K562 (cell line): Measurements from ENCODE around the gene CDH8. TPM values are rescaled to one million over a fixed set of nuclear protein-coding genes. Genes with fewer than 3 reads are reported as not detected.

Source experiments
- ATAC-seq: fragments of 200-7000 bp; cut with Tn5 transposase; 3 replicates; pipeline ENCODE4 v1.9.1; 2020; ENCODE audit warnings: moderate library complexity
- BruUV-seq: library from RNA; stranded (reverse); fragments of 400-500 nt; replicated peaks from 2 replicates; lab custom pipeline; 2021; lab: Mats Ljungman, UMichigan
- CTCF ChIA-PET: fragments of 300-600 bp; formaldehyde crosslinking; extraction: SDS; loops from one replicate; lab custom pipeline; 2021; ENCODE audit warnings: low intra/inter-chr PET ratio; lab: Yijun Ruan, JAX
- POLR2A ChIA-PET: fragments of 300-600, 350-650 bp; sonication (Branson Sonifier 250); formaldehyde crosslinking; extraction: SDS; loops from one replicate; lab custom pipeline; 2021; ENCODE audit warnings: antibody characterized with exemption, inconsistent platforms; lab: Yijun Ruan, JAX
- DNase-seq, 4 experiments: peaks; one replicate each; pipeline versions ENCODE4 v3.0.0 to v3.0.0-alpha.2; 2011 to 2018; ENCODE audit warnings: low spot score in 3 of 4, mixed read lengths in 3 of 4; ENCODE audit errors: extremely low read depth in 1 of 4
- FAIRE-seq: peaks from 2 replicates; lab custom pipeline; 2011; peaks lifted over from hg19 to GRCh38; lab: Jason Lieb, UNC
- H2AFZ ChIP-seq: 2 replicates; pipeline ENCODE4 v1.6.0; 2011; ENCODE audit warnings: low read depth, low read length, control low read depth, inconsistent platforms
- H3K27ac ChIP-seq: fragments of 200-600 bp; 3 replicates; pipeline ENCODE4 v1.8.0; 2011; ENCODE audit warnings: low read depth, mild to moderate bottlenecking, control low read depth, inconsistent platforms, low read length, moderate library complexity, mixed read lengths; ENCODE audit errors: extremely low read depth
- H3K27me3 ChIP-seq, 2 experiments: fragments of 300-600 bp in 1 of 2; 2 replicates in 1 of 2; 3 replicates in 1 of 2; pipeline versions ENCODE4 v1.6.0 to v1.8.0; 2011; ENCODE audit warnings: inconsistent platforms in 2 of 2, low read length in 2 of 2, mild to moderate bottlenecking in 1 of 2, mixed read lengths in 1 of 2, moderate library complexity in 1 of 2; ENCODE audit not compliant: control insufficient read depth in 2 of 2, insufficient read depth in 2 of 2
- H3K36me3 ChIP-seq: fragments of 300-600 bp; 3 replicates; pipeline ENCODE4 v1.8.0; 2011; ENCODE audit warnings: mild to moderate bottlenecking, low read length, inconsistent platforms; ENCODE audit not compliant: control insufficient read depth, insufficient read depth
- H3K4me1 ChIP-seq, 2 experiments: fragments of 200-600 bp in 1 of 2; replicated peaks in 1 of 2; 2 replicates in 1 of 2; 3 replicates in 1 of 2; pipeline versions ENCODE4 v1.5.1 to v1.8.0; 2011; ENCODE audit warnings: inconsistent platforms in 2 of 2, low read length in 2 of 2, mild to moderate bottlenecking in 1 of 2, mixed read lengths in 1 of 2, moderate library complexity in 1 of 2; ENCODE audit not compliant: control insufficient read depth in 2 of 2, insufficient read depth in 2 of 2
- H3K4me2 ChIP-seq: 2 replicates; pipeline ENCODE4 v1.6.1; 2011; ENCODE audit warnings: low read length, control low read depth, inconsistent platforms, mixed read lengths; ENCODE audit not compliant: insufficient read depth
- H3K4me3 ChIP-seq: fragments of 200-600 bp; sonication (generic), shearing (Covaris generic); 2 replicates; pipeline ENCODE4 v1.5.1; 2016; ENCODE audit warnings: control low read depth, inconsistent platforms
- H3K79me2 ChIP-seq: fragments of 200-600 bp; 3 replicates; pipeline ENCODE4 v1.8.0; 2011; ENCODE audit warnings: low read length, inconsistent platforms; ENCODE audit not compliant: control insufficient read depth, insufficient read depth
- H3K9ac ChIP-seq, 2 experiments: 2 replicates each; pipeline versions ENCODE4 v1.6.0 to v1.6.1; 2011; ENCODE audit warnings: low read depth in 2 of 2, low read length in 2 of 2, control low read depth in 1 of 2, inconsistent platforms in 1 of 2, mild to moderate bottlenecking in 1 of 2, mixed read lengths in 1 of 2; ENCODE audit not compliant: insufficient read depth in 1 of 2
- H3K9me1 ChIP-seq: one replicate; pipeline ENCODE4 v1.6.0; 2011; ENCODE audit warnings: inconsistent platforms, mild to moderate bottlenecking, low read length, moderate library complexity; ENCODE audit not compliant: control insufficient read depth, insufficient read depth
- H3K9me3 ChIP-seq: replicated peaks from 2 replicates; pipeline ENCODE4 v1.5.1; 2011; ENCODE audit warnings: low read depth, low read length, inconsistent platforms; ENCODE audit not compliant: control insufficient read depth, insufficient read depth
- H4K20me1 ChIP-seq: replicated peaks from 2 replicates; pipeline ENCODE4 v1.6.1; 2011; ENCODE audit warnings: low read length, inconsistent platforms, mixed read lengths; ENCODE audit not compliant: control insufficient read depth, insufficient read depth
- C11orf30 ChIP-seq: fragments of 450-650 bp; IDR thresholded peaks from 2 replicates; pipeline ENCODE4 v1.6.1; 2016; ENCODE audit warnings: low read depth, mild to moderate bottlenecking
- GATAD2B ChIP-seq: fragments of 450-650 bp; IDR thresholded peaks from 2 replicates; pipeline ENCODE4 v1.6.1; 2017; ENCODE audit warnings: mild to moderate bottlenecking, borderline replicate concordance
- HNRNPLL ChIP-seq: fragments of 200-400 bp; formaldehyde crosslinking; IDR thresholded peaks from 2 replicates; pipeline ENCODE4 v1.6.1; 2017; ENCODE audit warnings: low read length, low read depth, mild to moderate bottlenecking; ENCODE audit not compliant: poor library complexity, severe bottlenecking
- MAFF ChIP-seq: IDR thresholded peaks from 2 replicates; pipeline ENCODE4 v1.6.1; 2012; ENCODE audit warnings: low read length, improper control_type of control experiment
- MAFG ChIP-seq: fragments of 450-650 bp; conservative IDR thresholded peaks from 2 replicates; pipeline ENCODE4 v1.6.1; 2016; ENCODE audit warnings: missing genetic modification characterization, missing compliant biosample characterization
- MAFK ChIP-seq: IDR thresholded peaks from 2 replicates; pipeline ENCODE4 v1.6.1; 2011; ENCODE audit warnings: low read length, improper control_type of control experiment
- MEF2D ChIP-seq: conservative IDR thresholded peaks from 2 replicates; pipeline ENCODE4 v1.6.1; 2016; ENCODE audit warnings: low read depth, missing genetic modification characterization, missing compliant biosample characterization
- RBM15 ChIP-seq: fragments of 200-400 bp; formaldehyde crosslinking; IDR thresholded peaks from 2 replicates; pipeline ENCODE4 v1.6.1; 2018; ENCODE audit warnings: mild to moderate bottlenecking, low read length, moderate library complexity; ENCODE audit not compliant: insufficient read depth
- ZNF316 ChIP-seq: fragments of 450-650 bp; IDR thresholded peaks from 2 replicates; pipeline ENCODE4 v1.6.1; 2016
- WGBS: fragments of 100-300 bp; shearing (Covaris generic); methylation state at CpG from one replicate; pipeline ENCODE4 v1.1.6; 2016; ENCODE audit warnings: low coverage, mixed read lengths; ENCODE audit not compliant: insufficient coverage; ENCODE audit errors: missing lambda C conversion rate; 5-methylcytosine and 5-hydroxymethylcytosine counted together
- in situ Hi-C: fragments of 300-500 bp; cut with MboI; formaldehyde crosslinking; loops from 4 replicates; pipeline ENCODE4 v1.15.0; 2018; ENCODE audit warnings: inconsistent platforms, mixed read lengths
- intact Hi-C: fragments of 100-400 bp; cut with micrococcal nuclease; formaldehyde crosslinking; loops from 2 replicates; pipeline ENCODE4 v1.14.2; 2022
- polyA plus RNA-seq, 8 experiments: library from polyadenylated mRNA; depleted of rRNA in 4 of 8; stranded (reverse) in 5 of 8; unstranded in 3 of 8; fragments of >200 nt; fragmentation: Nextera tagmentation in 2 of 8; fragmentation: Illumina TruSeq in 1 of 8; extraction: Ambion mirVana in 2 of 8; extraction: Trizol in 1 of 8; gene quantifications; 2 replicates each; pipeline versions ENCODE4 v1.2.1 to v1.2.3, GENCODE V29; 2011 to 2014; ENCODE audit warnings: inconsistent platforms in 1 of 8, missing spikeins in 1 of 8
- total RNA-seq, 7 experiments: library from RNA; depleted of rRNA in 6 of 7; stranded (reverse); fragments of >200 nt in 6 of 7; fragmentation: Illumina TruSeq in 2 of 7; extraction: Trizol in 2 of 7; gene quantifications; 2 replicates each; pipeline versions ENCODE4 v1.2.1 to v1.2.3, GENCODE V29; 2011 to 2021; ENCODE audit warnings: low replicate concordance in 1 of 7
- TF ChIP-seq, protein P1 (sequence below): fragments of 450-650 bp; IDR thresholded peaks from 2 replicates; pipeline ENCODE4 v1.6.1; 2016; ENCODE audit warnings: low read depth, mild to moderate bottlenecking, moderate library complexity

Gene CDH8
- total and polyA plus RNA-seq, 9 of the 15 experiments (the other 6 are each of a cell fraction or from before 2014, with no cell fraction given): 0.22 to 1.4 (median 0.42) TPM; not detected in 4

DNA sequence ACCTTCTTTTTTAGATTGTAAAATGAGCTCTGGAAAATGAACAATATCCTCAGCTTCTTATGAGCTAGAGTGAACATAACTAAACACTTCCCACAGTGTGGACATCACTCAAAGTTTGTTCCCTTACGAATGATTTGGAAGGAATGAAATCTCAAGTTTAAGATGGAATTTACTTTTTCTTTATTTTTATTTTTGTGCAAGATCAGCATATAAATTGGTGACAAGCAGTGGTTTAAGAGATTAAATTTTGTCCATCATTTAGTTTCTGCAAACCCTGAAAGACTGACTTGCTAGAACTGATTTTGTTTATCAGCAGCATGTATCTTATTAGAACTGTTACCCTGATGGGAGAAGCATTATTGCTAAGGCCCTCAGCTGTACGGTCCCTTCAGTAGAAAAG lies 420.1 kb downstream of the CDH8 start:
- Histone ChIP-seq H2AFZ (no peak overlapping the region), H3K27me3 (no peaks in the 10 kb centered on the region), H3K9ac (no peak overlapping the region), H3K9me3 (no peaks in the 10 kb centered on the region), H3K36me3 (no peaks in the 10 kb centered on the region), H3K9me1 (no peaks in the 10 kb centered on the region), H3K79me2 (no peaks in the 10 kb centered on the region), H3K4me3 (no peak overlapping the region), H3K4me2 (no peak overlapping the region), H3K27ac (no peak overlapping the region), H4K20me1 (no peaks in the 10 kb centered on the region), H3K4me1 (no peaks in the 10 kb centered on the region)
- FAIRE-seq (no peak), DNase-seq (no peak), ATAC-seq (no peak)
- CTCF ChIA-PET: no interaction called here
- in situ Hi-C loops: no loop called here
- WGBS: 0% methylated on average over 2 of the region's 2 CpGs
- BruUV-seq: no TSS peak
- intact Hi-C loops: no loop called here
- POLR2A ChIA-PET: no interaction called here
- TF ChIP-seq RBM15: no peak
- peak; percentile 33; the same call in 1 of the 2 replicates for TF ChIP-seq C11orf30
- TF ChIP-seq ZNF316: peak; percentile 69; the same call in 1 of the 2 replicates
- peak; percentile 73 for TF ChIP-seq MAFK
- TF ChIP-seq MAFF: peak; percentile 56
- TF ChIP-seq HNRNPLL: no peak
- TF ChIP-seq MAFG: peak; percentile 52
- TF ChIP-seq GATAD2B: no peak
- no peak for TF ChIP-seq MEF2D
- TF ChIP-seq, protein P1, sequence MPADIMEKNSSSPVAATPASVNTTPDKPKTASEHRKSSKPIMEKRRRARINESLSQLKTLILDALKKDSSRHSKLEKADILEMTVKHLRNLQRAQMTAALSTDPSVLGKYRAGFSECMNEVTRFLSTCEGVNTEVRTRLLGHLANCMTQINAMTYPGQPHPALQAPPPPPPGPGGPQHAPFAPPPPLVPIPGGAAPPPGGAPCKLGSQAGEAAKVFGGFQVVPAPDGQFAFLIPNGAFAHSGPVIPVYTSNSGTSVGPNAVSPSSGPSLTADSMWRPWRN: no peak
